ENCODE results near the gene NUP37.
"Not testable (repeated sequence)": the region's sequence is repeated elsewhere in the genome, so short reads cannot be mapped to it uniquely, and the experiment has no call there.

Gene NUP37, protein sequence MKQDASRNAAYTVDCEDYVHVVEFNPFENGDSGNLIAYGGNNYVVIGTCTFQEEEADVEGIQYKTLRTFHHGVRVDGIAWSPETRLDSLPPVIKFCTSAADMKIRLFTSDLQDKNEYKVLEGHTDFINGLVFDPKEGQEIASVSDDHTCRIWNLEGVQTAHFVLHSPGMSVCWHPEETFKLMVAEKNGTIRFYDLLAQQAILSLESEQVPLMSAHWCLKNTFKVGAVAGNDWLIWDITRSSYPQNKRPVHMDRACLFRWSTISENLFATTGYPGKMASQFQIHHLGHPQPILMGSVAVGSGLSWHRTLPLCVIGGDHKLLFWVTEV

DNA sequence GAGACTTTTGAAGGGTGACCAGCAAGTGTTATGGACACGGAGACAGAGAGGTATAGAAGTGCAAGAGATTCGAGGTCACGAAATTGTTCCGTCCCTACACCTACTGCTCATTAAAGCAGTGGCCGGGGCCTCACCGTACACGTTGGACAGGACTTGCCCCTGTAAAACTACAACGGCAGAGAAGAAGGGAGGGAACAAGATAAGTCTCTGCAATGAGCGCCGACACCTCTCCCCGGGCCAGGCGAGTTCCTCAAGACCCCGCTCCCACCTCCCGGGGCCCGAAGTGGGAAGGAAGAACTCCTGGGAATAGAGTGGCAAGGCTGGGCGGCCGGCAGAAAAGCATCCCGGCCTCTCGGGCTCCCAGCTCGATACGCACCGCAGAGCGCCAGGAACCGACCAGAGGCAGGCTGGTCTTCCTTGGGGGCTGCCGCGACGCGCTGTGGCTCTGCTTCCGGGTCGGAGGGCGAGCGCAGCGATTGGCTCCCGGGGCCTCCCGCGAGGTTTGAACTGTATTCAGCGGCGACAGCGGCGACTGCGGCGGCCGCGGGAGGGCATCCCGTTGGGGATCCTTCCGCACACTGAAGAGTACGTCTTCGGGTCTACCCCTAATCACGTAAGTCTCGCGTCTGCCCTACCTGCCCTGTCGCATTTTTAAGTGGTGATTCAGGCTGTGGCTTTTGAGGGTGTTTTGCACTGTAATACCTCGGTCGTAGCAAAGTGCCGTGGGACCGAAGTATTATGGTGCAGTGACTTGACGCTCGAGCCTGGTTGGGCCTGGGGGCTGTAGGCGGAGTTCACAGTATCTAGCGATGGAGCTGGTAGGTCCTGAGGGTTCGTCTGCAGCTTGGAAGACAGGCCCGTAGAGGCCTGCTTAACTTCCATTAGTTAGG lies at the start of gene NUP37, which contains the start of gene PARPBP:
Gene NUP37, minus strand, starts transcription at position 441 of the 890 bp plus-strand sequence. CDS start 1,596 bp downstream, outside the sequence.
Gene PARPBP, plus strand, starts transcription at position 510 of the 890 bp plus-strand sequence. CDS start 3,706 bp downstream, outside the sequence.
- peak; percentile 85 to 91 for DNase-seq
- Histone ChIP-seq H3K27me3 (no peaks in the 10 kb centered on the region), H3K4me3 (peak within 1 kb of the TSS; percentile 67 to 72), H3K36me3 (peaks cover 6 to 21% (median 16%) of the 10 kb centered on the region in 3 donors), H3K4me1 (peaks cover 0 to 17% (median 10%) of the 10 kb centered on the region in 4 donors), H3K9me3 (no peaks in the 10 kb centered on the region), H3K27ac (peak within 1 kb of the TSS; percentile 78 to 87)
- TF ChIP-seq, protein P1, sequence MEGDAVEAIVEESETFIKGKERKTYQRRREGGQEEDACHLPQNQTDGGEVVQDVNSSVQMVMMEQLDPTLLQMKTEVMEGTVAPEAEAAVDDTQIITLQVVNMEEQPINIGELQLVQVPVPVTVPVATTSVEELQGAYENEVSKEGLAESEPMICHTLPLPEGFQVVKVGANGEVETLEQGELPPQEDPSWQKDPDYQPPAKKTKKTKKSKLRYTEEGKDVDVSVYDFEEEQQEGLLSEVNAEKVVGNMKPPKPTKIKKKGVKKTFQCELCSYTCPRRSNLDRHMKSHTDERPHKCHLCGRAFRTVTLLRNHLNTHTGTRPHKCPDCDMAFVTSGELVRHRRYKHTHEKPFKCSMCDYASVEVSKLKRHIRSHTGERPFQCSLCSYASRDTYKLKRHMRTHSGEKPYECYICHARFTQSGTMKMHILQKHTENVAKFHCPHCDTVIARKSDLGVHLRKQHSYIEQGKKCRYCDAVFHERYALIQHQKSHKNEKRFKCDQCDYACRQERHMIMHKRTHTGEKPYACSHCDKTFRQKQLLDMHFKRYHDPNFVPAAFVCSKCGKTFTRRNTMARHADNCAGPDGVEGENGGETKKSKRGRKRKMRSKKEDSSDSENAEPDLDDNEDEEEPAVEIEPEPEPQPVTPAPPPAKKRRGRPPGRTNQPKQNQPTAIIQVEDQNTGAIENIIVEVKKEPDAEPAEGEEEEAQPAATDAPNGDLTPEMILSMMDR (IDR thresholded peaks at IDR 0.05) = peak; percentile 9 to 13
- intact Hi-C loops (cut with DNase I; ENCODE audit: low total_unique reads) = loop anchor here (2.0 kb wide), 1 partner anchor 61 kb away; no protein-coding TSS in a partner anchor

DNA sequence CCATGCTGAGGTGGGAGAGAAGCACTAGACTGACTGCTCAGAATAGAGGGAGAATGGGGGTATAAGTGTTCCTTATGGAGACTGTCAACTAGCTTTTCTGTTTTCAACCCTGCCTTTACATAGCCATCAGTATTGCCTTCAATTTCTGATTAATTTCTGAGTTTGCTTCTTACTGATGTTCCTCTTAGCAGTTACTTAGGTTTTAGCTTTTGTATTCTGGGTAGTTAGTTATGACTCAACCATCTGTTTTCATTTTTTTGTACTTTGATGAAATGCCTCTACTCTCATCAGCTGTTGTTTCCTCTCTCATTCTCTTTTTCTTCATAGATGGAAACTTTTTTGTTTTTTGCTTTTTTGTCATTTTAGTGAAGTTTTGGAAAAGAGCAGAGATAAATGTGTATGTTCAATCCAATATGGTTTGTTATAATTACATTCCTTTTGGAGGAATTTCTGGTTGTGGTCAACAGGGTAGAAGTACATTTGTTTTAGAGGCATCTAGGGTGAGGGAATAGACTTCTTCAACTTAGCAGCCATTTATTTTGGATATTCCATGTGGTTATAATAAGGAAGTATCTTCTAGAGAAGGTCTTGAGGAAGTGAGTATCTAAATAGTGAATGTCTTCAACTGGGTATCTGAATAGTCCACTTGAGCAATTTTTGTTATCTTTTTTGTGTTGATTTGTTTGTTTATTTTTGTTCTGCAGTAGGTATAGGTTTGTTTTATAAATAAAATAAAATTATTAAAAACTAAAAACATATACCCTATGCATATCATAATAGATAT lies 48.1 kb upstream of the NUP37 start:
- H3K27ac ChIP-seq = no peak overlapping the region
- no peaks in the 10 kb centered on the region for H3K27me3 ChIP-seq
- H3K4me3 ChIP-seq = no peak overlapping the region
- H3K9me3 ChIP-seq = no peaks in the 10 kb centered on the region
- DNase-seq = no peak
- peaks cover 0 to 14% (median 7%) of the 10 kb centered on the region in 4 donors for H3K4me1 ChIP-seq
- no peaks in the 10 kb centered on the region for H3K36me3 ChIP-seq
- TF ChIP-seq, protein P1 (IDR thresholded peaks at IDR 0.05) = no peak
- intact Hi-C loops (cut with DNase I; ENCODE audit: low total_unique reads) = no loop called here

DNA sequence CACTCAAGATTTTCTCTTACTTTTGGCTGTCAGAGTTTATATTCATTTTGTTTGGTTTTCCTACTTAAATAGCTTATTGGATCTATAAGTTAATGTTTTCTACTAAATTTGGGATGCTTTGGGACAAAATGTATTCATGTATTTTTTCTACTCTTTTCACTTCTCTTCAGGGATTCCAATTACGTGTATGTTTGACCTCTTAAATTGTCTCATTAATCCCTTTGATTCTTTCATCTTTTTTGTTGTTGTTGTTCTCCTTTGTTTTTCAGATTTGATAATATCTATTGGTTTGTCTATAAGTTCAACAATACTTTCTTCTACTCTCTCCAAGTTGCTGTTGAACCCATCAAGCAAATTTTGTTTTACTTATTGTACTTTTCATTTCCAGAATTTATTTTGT lies 43.5 kb upstream of the NUP37 start:
- Histone ChIP-seq H3K4me1 (no peaks in the 10 kb centered on the region), H3K27me3 (no peaks in the 10 kb centered on the region), H3K36me3 (no peaks in the 10 kb centered on the region), H3K9me3 (no peaks in the 10 kb centered on the region), H3K27ac (no peak overlapping the region), H3K4me3 (no peak overlapping the region)
- TF ChIP-seq, protein P1 (IDR thresholded peaks at IDR 0.05) = no peak
- DNase-seq = no peak
- intact Hi-C loops (cut with DNase I; ENCODE audit: low total_unique reads) = no loop called here

DNA sequence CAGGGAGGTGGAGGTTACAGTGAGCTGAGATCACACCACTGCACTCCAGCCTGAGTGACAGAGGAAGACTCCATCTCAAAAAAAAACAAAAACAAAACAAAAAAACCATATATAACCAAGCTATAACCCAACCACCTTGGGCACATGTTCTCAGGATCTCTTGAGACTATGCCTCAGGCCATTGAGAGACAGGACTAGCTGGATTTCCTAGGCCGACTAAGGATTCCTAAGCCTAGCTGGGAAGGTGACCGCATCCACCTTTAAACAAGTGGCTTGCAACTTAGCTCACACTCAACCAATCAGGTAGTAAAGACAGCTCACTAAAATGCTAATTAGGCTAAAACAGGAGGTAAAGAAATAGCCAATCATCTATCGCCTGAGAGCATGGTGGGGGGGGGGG lies 35.3 kb upstream of the NUP37 start:
- intact Hi-C loops (cut with DNase I; ENCODE audit: low total_unique reads); H3K4me3 ChIP-seq; H3K27me3 ChIP-seq; H3K36me3 ChIP-seq; H3K4me1 ChIP-seq; DNase-seq; H3K9me3 ChIP-seq; H3K27ac ChIP-seq: not testable (repeated sequence)

DNA sequence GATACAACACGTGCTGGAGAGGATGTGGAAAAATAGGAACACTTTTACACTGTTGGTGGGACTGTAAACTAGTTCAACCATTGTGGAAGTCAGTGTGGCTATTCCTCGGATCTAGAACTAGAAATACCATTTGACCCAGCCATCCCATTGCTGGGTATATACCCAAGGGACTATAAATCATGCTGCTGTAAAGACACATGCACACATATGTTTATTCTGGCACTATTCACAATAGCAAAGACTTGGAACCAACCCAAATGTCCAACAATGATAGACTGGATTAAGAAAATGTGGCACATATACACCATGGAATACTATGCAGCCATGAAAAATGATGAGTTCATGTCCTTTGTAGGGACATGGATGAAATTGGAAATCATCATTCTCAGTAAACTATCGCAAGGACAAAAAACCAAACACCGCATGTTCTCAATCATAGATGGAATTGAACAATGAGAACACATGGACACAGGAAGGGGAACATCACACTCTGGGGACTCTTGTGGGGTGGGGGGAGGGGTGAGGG lies 27.2 kb upstream of the NUP37 start:
- DNase-seq; H3K4me3 ChIP-seq; intact Hi-C loops (cut with DNase I; ENCODE audit: low total_unique reads); H3K27ac ChIP-seq; H3K27me3 ChIP-seq; H3K9me3 ChIP-seq; H3K4me1 ChIP-seq; H3K36me3 ChIP-seq: not testable (repeated sequence)

DNA sequence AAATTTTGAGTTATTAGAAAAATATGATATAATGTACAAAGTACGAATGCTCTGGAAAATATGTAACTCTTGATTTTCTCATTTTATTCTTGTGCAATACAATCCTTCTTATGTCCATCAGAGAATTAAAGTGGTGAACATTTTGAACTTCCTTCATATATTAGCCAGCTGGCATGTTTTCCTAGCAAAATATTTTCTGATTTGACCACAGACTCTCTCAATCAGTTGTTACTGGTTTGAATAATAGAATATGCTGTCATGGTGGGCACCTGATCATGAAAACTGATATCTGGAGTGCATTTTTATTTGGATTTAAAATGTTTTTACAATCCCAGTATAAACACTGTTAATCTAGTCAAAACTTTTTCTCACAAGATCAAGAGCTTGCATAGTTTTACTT lies 24.3 kb upstream of the NUP37 start:
- Histone ChIP-seq H3K9me3 (no peaks in the 10 kb centered on the region), H3K4me3 (no peak overlapping the region), H3K27me3 (no peaks in the 10 kb centered on the region), H3K36me3 (no peaks in the 10 kb centered on the region), H3K4me1 (no peaks in the 10 kb centered on the region), H3K27ac (no peak overlapping the region)
- TF ChIP-seq, protein P1 (IDR thresholded peaks at IDR 0.05) = no peak
- no peak for DNase-seq
- intact Hi-C loops (cut with DNase I; ENCODE audit: low total_unique reads) = no loop called here

DNA sequence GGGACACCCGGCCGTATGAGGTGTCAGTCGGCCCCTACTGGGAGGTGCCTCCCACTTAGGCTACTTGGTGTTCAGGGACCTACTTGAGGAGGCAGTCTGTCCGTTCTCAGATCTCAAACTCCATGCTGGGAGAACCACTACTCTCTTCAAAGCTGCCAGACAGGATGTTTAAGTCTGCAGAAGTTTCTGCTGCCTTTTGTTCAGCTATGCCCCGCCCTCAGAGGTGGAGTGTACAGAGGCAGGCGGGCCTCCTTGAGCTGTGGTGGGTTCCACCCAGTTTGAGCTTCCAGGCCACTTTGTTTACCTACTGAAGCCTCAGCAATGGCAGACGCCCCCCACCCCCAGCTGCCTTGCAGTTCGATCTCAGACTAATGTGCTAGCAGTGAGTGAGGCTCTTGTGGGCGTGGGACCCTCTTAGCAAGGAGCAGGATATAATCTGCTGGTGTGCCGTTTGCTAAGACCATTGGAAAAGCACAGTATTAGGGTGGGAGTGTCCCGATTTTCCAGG lies 23.0 kb upstream of the NUP37 start:
- H3K36me3 ChIP-seq; H3K27me3 ChIP-seq; H3K27ac ChIP-seq; H3K4me1 ChIP-seq; DNase-seq; H3K9me3 ChIP-seq; H3K4me3 ChIP-seq; intact Hi-C loops (cut with DNase I; ENCODE audit: low total_unique reads): not testable (repeated sequence)

DNA sequence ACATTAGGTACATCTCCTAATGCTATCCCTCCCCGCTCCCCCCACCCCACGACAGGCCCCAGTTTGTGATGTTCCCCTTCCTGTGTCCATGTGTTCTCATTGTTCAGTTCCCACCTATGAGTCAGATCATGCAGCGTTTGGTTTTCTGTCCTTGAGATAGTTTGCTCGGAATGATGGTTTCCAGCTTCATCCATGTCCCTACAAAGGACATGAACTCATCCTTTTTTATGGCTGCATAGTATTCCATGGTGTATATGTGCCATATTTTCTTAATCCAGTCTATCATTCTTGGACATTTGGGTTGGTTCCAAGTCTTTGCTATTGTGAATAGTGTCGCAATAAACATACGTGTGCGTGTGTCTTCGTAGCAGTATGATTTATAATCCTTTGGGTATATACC lies 17.7 kb upstream of the NUP37 start:
- H3K36me3 ChIP-seq; H3K9me3 ChIP-seq; H3K27ac ChIP-seq; DNase-seq; H3K4me1 ChIP-seq; intact Hi-C loops (cut with DNase I; ENCODE audit: low total_unique reads); H3K27me3 ChIP-seq; H3K4me3 ChIP-seq: not testable (repeated sequence)

DNA sequence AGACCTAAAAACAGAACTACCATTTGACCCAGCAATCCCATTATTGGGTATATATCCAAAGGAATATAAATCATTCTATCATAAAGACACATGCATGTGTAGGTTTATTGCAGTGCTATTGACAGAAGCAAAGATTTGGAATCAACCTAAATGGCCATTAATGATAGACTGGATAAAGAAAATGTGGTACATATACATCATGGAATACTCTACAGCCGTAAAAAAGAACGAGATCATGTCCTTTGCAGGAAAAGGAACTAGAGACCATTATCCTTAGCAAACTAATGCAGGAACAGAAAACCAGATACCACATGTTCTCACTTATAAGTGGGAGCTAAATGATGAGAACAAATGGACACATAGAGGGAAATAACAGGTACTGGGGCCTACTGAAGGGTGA lies 11.5 kb upstream of the NUP37 start:
- H3K36me3 ChIP-seq; H3K9me3 ChIP-seq; DNase-seq; intact Hi-C loops (cut with DNase I; ENCODE audit: low total_unique reads); H3K27ac ChIP-seq; H3K4me3 ChIP-seq; H3K27me3 ChIP-seq; H3K4me1 ChIP-seq: not testable (repeated sequence)

Measured in tibial artery (tissue), 4 donors.